A549 (cell line): ENCODE measurements around the gene CCDC12. TPM values are rescaled to one million over a fixed set of nuclear protein-coding genes. Genes with fewer than 3 reads are reported as not detected.

Source experiments
- ATAC-seq, 2 experiments: fragments of 200-7000 bp in 1 of 2; fragments of >200 bp in 1 of 2; cut with Nextera tagmentation in 1 of 2; cut with Tn5 transposase in 1 of 2; 3 replicates each; pipeline versions ENCODE4 v1.8.0 to v1.9.1; 2018 to 2020; ENCODE audit warnings: mild to moderate bottlenecking in 1 of 2, moderate library complexity in 1 of 2
- CTCF ChIA-PET: fragments of 300-600 bp; sonication (Branson Sonifier 250); formaldehyde crosslinking; extraction: SDS; loops from one replicate; lab custom pipeline; 2021; ENCODE audit warnings: antibody characterized with exemption, inconsistent platforms; lab: Yijun Ruan, JAX
- POLR2A ChIA-PET: fragments of 350-600 bp; formaldehyde crosslinking; extraction: SDS; loops from one replicate; lab custom pipeline; 2021; ENCODE audit warnings: antibody characterized with exemption, inconsistent platforms; lab: Yijun Ruan, JAX
- DNase-seq, 2 experiments: peaks; one replicate each; pipeline versions ENCODE4 v3.0.0 to v3.0.0-alpha.2; 2011 to 2016; ENCODE audit warnings: low read depth in 1 of 2, low spot score in 1 of 2
- FAIRE-seq: peaks from 2 replicates; lab custom pipeline; 2011; peaks lifted over from hg19 to GRCh38; lab: Jason Lieb, UNC
- H3K27ac ChIP-seq, 2 experiments: fragments of >200 bp; sonication (Bioruptor Twin); formaldehyde crosslinking; 3 replicates each; pipeline ENCODE4 v1.5.1; 2016 to 2017
- H3K4me1 ChIP-seq: fragments of >200 bp; sonication (Bioruptor Twin); formaldehyde crosslinking; 3 replicates; pipeline ENCODE4 v1.6.1; 2016
- H3K4me2 ChIP-seq: fragments of >200 bp; sonication (Bioruptor Twin); formaldehyde crosslinking; 3 replicates; pipeline ENCODE4 v1.6.1; 2016
- H3K4me3 ChIP-seq: fragments of >200 bp; sonication (Bioruptor Twin); formaldehyde crosslinking; 3 replicates; pipeline ENCODE4 v1.5.1; 2016
- H3K9me3 ChIP-seq: fragments of >200 bp; sonication (Bioruptor Twin); formaldehyde crosslinking; 3 replicates; pipeline ENCODE4 v1.6.1; 2016
- BHLHE40 ChIP-seq: IDR thresholded peaks from 2 replicates; pipeline ENCODE4 v1.6.1; 2012; ENCODE audit warnings: low read depth, low read length, inconsistent platforms
- CBX2 ChIP-seq: fragments of 200-600 bp; sonication (generic); IDR thresholded peaks from 2 replicates; pipeline ENCODE4 v1.6.1; 2016; ENCODE audit warnings: low read depth, mild to moderate bottlenecking, borderline replicate concordance
- CHD4 ChIP-seq: fragments of 200-600 bp; sonication (generic); IDR thresholded peaks from 2 replicates; pipeline ENCODE4 v1.6.1; 2016; ENCODE audit warnings: antibody characterized with exemption, mild to moderate bottlenecking, borderline replicate concordance
- CTCF ChIP-seq: fragments of >200 bp; sonication (Bioruptor Twin); formaldehyde crosslinking; IDR thresholded peaks from 3 replicates; pipeline ENCODE4 v1.5.1; 2016
- FOSB ChIP-seq: fragments of 250-450 bp; sonication (Bioruptor Pico); IDR thresholded peaks from 2 replicates; pipeline ENCODE4 v1.5.0; 2020; ENCODE audit warnings: mild to moderate bottlenecking, moderate library complexity
- FOSL2 ChIP-seq, 2 experiments: fragments of 450-650 bp in 1 of 2; fragments of >200 bp in 1 of 2; sonication (Bioruptor Twin) in 1 of 2; formaldehyde crosslinking; IDR thresholded peaks; 2 replicates each; pipeline versions ENCODE4 v1.5.0 to v1.6.1; 2016 to 2020; ENCODE audit warnings: mild to moderate bottlenecking in 1 of 2, moderate library complexity in 1 of 2
- GATA3 ChIP-seq: IDR thresholded peaks from 2 replicates; pipeline ENCODE4 v1.6.1; 2012; ENCODE audit warnings: borderline replicate concordance
- HES2 ChIP-seq: fragments of >200 bp; sonication (Bioruptor Twin); formaldehyde crosslinking; IDR thresholded peaks from 2 replicates; pipeline ENCODE4 v1.6.1; 2016
- HOXA7 ChIP-seq: fragments of 250-450 bp; sonication (Bioruptor Pico); IDR thresholded peaks from 2 replicates; pipeline ENCODE4 v1.5.0; 2020; ENCODE audit warnings: mild to moderate bottlenecking, moderate library complexity
- JUN ChIP-seq, 2 experiments: fragments of >200 bp; sonication (Bioruptor Twin); formaldehyde crosslinking; IDR thresholded peaks; 2 replicates in 1 of 2; 3 replicates in 1 of 2; pipeline ENCODE4 v1.6.1; 2016 to 2017
- JUNB ChIP-seq: fragments of >200 bp; sonication (Bioruptor Twin); formaldehyde crosslinking; IDR thresholded peaks from 2 replicates; pipeline ENCODE4 v1.6.1; 2016
- KDM5A ChIP-seq: fragments of 200-600 bp; sonication (generic); IDR thresholded peaks from 2 replicates; pipeline ENCODE4 v1.6.1; 2016; ENCODE audit warnings: antibody characterized with exemption, mild to moderate bottlenecking
- NFE2L2 ChIP-seq: fragments of 150-350 bp; conservative IDR thresholded peaks from 2 replicates; pipeline ENCODE4 v1.6.1; 2014; ENCODE audit warnings: low read length
- NPAS2 ChIP-seq: fragments of 250-450 bp; sonication (Bioruptor Pico); IDR thresholded peaks from 2 replicates; pipeline ENCODE4 v1.8.0; 2022; ENCODE audit warnings: mild to moderate bottlenecking, moderate library complexity, borderline replicate concordance
- NR3C1 ChIP-seq: fragments of >200 bp; sonication (Bioruptor Twin); formaldehyde crosslinking; IDR thresholded peaks from 3 replicates; pipeline ENCODE4 v1.6.1; 2017
- POLR2AphosphoS2 ChIP-seq: conservative IDR thresholded peaks from 2 replicates; pipeline ENCODE4 v1.6.1; 2012; ENCODE audit warnings: low read length, improper control_type of control experiment, inconsistent platforms
- RAD21 ChIP-seq, 2 experiments: fragments of >200 bp in 1 of 2; sonication (Bioruptor Twin) in 1 of 2; formaldehyde crosslinking in 1 of 2; IDR thresholded peaks in 1 of 2; conservative IDR thresholded peaks in 1 of 2; 2 replicates in 1 of 2; 3 replicates in 1 of 2; pipeline ENCODE4 v1.6.1; 2012 to 2018; ENCODE audit warnings: inconsistent platforms in 1 of 2
- RARB ChIP-seq: fragments of 250-450 bp; sonication (Bioruptor Pico); IDR thresholded peaks from 2 replicates; pipeline ENCODE4 v1.8.0; 2021; ENCODE audit warnings: mild to moderate bottlenecking, moderate library complexity
- RCOR1 ChIP-seq: fragments of 150-350 bp; IDR thresholded peaks from 2 replicates; pipeline ENCODE4 v1.6.1; 2014; ENCODE audit warnings: antibody characterized with exemption, low read length, low read depth
- SMC3 ChIP-seq: fragments of >200 bp; sonication (Bioruptor Twin); formaldehyde crosslinking; IDR thresholded peaks from 3 replicates; pipeline ENCODE4 v1.6.1; 2018; ENCODE audit warnings: inconsistent platforms
- TFCP2L1 ChIP-seq: fragments of 250-450 bp; sonication (Bioruptor Pico); IDR thresholded peaks from 2 replicates; pipeline ENCODE4 v1.5.0; 2021; ENCODE audit warnings: mild to moderate bottlenecking
- ZFP36 ChIP-seq: fragments of 450-650 bp; IDR thresholded peaks from 2 replicates; pipeline ENCODE4 v1.6.1; 2014; ENCODE audit warnings: borderline replicate concordance; ENCODE audit not compliant: partially characterized antibody
- WGBS: methylation state at CpG from one replicate; pipeline ENCODE4 v1.1.6; 2017; ENCODE audit errors: missing lambda C conversion rate; 5-methylcytosine and 5-hydroxymethylcytosine counted together
- polyA plus RNA-seq, 4 experiments: library from polyadenylated mRNA; depleted of rRNA in 3 of 4; stranded (reverse); fragments of >200 nt; fragmentation: RNase III in 1 of 4; extraction: RNeasy Plus Mini Kit Qiagen cat#74134 plus additional on column Dnase treatment in 1 of 4; gene quantifications; 2 replicates in 3 of 4; 3 replicates in 1 of 4; pipeline ENCODE4 v1.2.3, GENCODE V29; 2011 to 2017
- TF ChIP-seq, protein P1 (sequence below): fragments of 200-600 bp; sonication (generic); IDR thresholded peaks from 2 replicates; pipeline ENCODE4 v1.6.1; 2016; ENCODE audit warnings: antibody characterized with exemption, mild to moderate bottlenecking, moderate library complexity
- TF ChIP-seq, protein P2 (sequence below): IDR thresholded peaks from 2 replicates; pipeline ENCODE4 v1.6.1; 2012
- TF ChIP-seq, protein P3 (sequence below): IDR thresholded peaks from 2 replicates; pipeline ENCODE4 v1.6.1; 2012

The CCDC12 gene
- polyA plus RNA-seq, 2 of the 4 experiments (the other 2 are of a cell fraction) = 34.8 to 81.0 TPM

DNA sequence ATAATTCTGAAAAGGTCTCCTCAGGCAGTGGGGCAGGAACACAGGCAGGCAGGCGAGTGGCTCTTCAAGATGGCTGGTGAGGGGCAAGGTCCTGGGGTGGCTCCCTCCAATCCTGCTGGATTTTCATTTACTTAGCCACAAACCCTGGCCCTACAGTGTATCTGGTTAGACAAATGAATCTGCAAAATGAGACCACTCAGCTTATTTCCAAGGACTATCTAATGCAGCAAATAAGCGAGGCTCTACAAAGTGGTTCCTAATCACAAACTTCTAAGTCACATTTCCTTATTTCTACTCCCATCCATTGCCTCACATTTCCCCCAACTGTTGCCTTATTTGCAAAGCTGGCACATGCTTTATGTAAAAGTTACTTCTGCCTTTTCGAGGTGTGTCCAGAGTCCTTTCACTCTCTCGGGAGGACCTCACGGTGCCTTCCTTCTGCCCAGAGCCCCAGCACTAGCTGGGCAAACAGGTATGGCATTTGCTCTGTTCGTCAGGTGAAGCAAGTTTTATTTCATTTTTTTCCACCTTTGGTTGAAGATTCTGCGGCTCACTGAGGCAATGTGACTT is 40.5 kb downstream of the CCDC12 start (continued):
- TF ChIP-seq TFCP2L1 (CRISPR knock-in tag) = no peak
- no peak for TF ChIP-seq NPAS2 (CRISPR knock-in tag)
- TF ChIP-seq, protein P1, sequence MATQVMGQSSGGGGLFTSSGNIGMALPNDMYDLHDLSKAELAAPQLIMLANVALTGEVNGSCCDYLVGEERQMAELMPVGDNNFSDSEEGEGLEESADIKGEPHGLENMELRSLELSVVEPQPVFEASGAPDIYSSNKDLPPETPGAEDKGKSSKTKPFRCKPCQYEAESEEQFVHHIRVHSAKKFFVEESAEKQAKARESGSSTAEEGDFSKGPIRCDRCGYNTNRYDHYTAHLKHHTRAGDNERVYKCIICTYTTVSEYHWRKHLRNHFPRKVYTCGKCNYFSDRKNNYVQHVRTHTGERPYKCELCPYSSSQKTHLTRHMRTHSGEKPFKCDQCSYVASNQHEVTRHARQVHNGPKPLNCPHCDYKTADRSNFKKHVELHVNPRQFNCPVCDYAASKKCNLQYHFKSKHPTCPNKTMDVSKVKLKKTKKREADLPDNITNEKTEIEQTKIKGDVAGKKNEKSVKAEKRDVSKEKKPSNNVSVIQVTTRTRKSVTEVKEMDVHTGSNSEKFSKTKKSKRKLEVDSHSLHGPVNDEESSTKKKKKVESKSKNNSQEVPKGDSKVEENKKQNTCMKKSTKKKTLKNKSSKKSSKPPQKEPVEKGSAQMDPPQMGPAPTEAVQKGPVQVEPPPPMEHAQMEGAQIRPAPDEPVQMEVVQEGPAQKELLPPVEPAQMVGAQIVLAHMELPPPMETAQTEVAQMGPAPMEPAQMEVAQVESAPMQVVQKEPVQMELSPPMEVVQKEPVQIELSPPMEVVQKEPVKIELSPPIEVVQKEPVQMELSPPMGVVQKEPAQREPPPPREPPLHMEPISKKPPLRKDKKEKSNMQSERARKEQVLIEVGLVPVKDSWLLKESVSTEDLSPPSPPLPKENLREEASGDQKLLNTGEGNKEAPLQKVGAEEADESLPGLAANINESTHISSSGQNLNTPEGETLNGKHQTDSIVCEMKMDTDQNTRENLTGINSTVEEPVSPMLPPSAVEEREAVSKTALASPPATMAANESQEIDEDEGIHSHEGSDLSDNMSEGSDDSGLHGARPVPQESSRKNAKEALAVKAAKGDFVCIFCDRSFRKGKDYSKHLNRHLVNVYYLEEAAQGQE = no peak

DNA sequence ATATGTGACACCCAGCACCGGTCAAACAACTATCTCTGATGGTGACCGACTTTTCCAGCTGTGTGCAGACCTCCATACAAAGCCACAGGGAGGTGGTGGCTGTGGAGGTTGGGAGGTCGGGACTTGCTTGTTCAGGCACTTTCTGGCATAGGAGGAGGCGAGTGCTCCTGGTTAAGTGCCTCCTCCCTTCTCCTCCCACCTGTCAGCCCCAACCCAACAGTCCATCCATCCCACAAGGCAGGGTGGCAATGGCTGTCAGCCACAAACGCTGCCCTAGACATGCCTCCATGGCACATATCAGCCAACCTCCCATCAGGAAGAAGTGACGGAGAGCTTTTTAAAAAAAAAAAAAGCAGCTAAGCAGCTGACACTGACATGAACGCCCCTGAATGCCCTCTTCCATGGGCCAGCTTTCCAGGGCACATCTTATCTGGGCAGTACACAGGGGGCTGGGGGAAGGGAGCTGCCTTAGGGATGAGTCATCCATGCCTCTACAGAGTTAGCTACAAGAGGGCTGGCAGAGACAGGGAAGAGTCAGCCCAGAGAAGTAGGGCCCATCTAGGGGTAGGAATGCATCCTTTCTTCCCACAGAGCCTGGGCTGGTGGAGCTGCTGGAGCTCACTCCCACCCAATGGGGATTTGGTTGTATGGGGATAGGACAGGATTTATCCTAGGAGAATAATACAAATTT is 41.2 kb downstream of the CCDC12 start:
- DNase-seq = peak; percentile 80 to 83
- POLR2A ChIA-PET = interaction anchor here (0.8 to 2.3 kb wide), 5 partner anchors 9 to 44 kb away, joined by 3 to 33 read pairs (median 4); partner anchors contain the start of genes CCDC12 and NBEAL2
- CTCF ChIA-PET = interaction anchor here (0.8 to 5.3 kb wide), 15 partner anchors 11 to 85 kb away, joined by 3 to 62 read pairs (median 5); partner anchors contain the start of gene NBEAL2
- no peak for FAIRE-seq
- WGBS = 43% methylated on average over 6 of the region's 7 CpGs
- Histone ChIP-seq H3K4me3 (0 out of 3 replicates have a peak overlapping the region, but pooled peaks have one; percentile 6), H3K4me1 (peaks cover 83% of the 10 kb centered on the region), H3K9me3 (no peaks in the 10 kb centered on the region), H3K4me2 (peak overlapping the region; percentile 70), H3K27ac (peak overlapping the region; percentile 85 to 88)
- TF ChIP-seq FOSB (CRISPR knock-in tag) = no peak
- peak; percentile 22; the same call in 1 of the 2 replicates for TF ChIP-seq JUNB
- TF ChIP-seq CTCF = peak; percentile 34; the same call in 2 of the 3 replicates
- TF ChIP-seq HES2 = no peak
- no peak for TF ChIP-seq RARB (CRISPR knock-in tag)
- TF ChIP-seq CBX2 = no peak
- TF ChIP-seq RAD21 (conservative IDR thresholded peaks at IDR 0.05 in 1 of 2, IDR thresholded peaks at IDR 0.05 in 1 of 2) = peak; percentile 14 to 15; a peak in 2 of 5 replicates
- no peak for TF ChIP-seq KDM5A
- peak; percentile 36; the same call in 2 of the 3 replicates for TF ChIP-seq SMC3
- TF ChIP-seq FOSL2 (IDR thresholded peaks at IDR 0.05) = peak; percentile 66
- TF ChIP-seq FOSL2 (CRISPR knock-in tag; IDR thresholded peaks at IDR 0.05) = peak; percentile 97
- TF ChIP-seq TFCP2L1 (CRISPR knock-in tag) = no peak
- no peak for TF ChIP-seq POLR2AphosphoS2
- TF ChIP-seq, protein P2, sequence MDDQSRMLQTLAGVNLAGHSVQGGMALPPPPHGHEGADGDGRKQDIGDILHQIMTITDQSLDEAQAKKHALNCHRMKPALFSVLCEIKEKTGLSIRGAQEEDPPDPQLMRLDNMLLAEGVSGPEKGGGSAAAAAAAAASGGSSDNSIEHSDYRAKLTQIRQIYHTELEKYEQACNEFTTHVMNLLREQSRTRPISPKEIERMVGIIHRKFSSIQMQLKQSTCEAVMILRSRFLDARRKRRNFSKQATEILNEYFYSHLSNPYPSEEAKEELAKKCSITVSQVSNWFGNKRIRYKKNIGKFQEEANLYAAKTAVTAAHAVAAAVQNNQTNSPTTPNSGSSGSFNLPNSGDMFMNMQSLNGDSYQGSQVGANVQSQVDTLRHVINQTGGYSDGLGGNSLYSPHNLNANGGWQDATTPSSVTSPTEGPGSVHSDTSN = no peak
- no peak for TF ChIP-seq BHLHE40
- no peak for TF ChIP-seq NR3C1
- TF ChIP-seq GATA3 = no peak; the same call in 1 of the 2 replicates
- 0 out of 5 replicates have a peak, but pooled peaks of 1 of the 2 experiments have one; percentile 21 for TF ChIP-seq JUN (IDR thresholded peaks at IDR 0.05)
- no peak for TF ChIP-seq HOXA7 (CRISPR knock-in tag)
- TF ChIP-seq, protein P3, sequence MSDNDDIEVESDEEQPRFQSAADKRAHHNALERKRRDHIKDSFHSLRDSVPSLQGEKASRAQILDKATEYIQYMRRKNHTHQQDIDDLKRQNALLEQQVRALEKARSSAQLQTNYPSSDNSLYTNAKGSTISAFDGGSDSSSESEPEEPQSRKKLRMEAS = peak; percentile 43
- TF ChIP-seq CHD4 = no peak
- no peak for TF ChIP-seq ZFP36
- TF ChIP-seq, protein P1 = no peak
- TF ChIP-seq RCOR1 = no peak
- TF ChIP-seq NFE2L2 = no peak
- ATAC-seq = peak; percentile 91 to 92
